Measurements from ENCODE around the gene POP4. TPM values are rescaled to one million over a fixed set of nuclear protein-coding genes. Genes with fewer than 3 reads are reported as not detected.

POP4 gene
- total RNA-seq, 1 experiment from 2014 or later, result 116 TPM

DNA sequence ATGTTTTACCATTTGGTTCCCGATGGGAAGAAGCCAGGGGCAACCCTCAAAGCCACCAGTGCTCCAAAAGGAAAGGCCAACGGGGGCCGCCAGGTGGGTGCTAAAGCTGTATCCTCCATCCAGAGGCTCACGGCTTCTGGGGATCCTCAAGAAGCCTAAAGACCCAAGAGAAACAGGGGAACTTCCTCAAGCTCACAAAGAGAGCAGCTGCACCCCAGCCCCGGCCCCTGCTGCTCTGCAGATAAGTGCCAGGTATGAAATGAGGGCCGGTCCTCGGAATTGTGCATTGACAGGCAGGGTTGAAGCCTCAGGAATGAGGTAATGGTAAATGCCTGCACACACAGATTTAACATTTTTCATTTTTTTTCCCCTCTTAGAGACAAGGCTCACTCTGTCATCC lies 8.0 kb upstream of the POP4 start:
- POLR2A ChIA-PET, result no interaction called here
- H3K27ac ChIP-seq (ENCODE audit: low read length), result no peak overlapping the region
- H3K4me1 ChIP-seq (ENCODE audit: control insufficient read depth, insufficient read depth, low read length), result no peaks in the 10 kb centered on the region
- H3K27me3 ChIP-seq (ENCODE audit: control insufficient read depth, insufficient read depth, low read length), result peaks cover 17% of the 10 kb centered on the region
- BruUV-seq (replicated peaks), result no TSS peak
- TF ChIP-seq SIN3A (IDR thresholded peaks at IDR 0.05; ENCODE audit: borderline replicate concordance, insufficient read depth, low read depth, low read length), result no peak
- TF ChIP-seq POLR2AphosphoS5 (IDR thresholded peaks at IDR 0.05; ENCODE audit: low read depth, low read length), result no peak
- TF ChIP-seq, protein P1, sequence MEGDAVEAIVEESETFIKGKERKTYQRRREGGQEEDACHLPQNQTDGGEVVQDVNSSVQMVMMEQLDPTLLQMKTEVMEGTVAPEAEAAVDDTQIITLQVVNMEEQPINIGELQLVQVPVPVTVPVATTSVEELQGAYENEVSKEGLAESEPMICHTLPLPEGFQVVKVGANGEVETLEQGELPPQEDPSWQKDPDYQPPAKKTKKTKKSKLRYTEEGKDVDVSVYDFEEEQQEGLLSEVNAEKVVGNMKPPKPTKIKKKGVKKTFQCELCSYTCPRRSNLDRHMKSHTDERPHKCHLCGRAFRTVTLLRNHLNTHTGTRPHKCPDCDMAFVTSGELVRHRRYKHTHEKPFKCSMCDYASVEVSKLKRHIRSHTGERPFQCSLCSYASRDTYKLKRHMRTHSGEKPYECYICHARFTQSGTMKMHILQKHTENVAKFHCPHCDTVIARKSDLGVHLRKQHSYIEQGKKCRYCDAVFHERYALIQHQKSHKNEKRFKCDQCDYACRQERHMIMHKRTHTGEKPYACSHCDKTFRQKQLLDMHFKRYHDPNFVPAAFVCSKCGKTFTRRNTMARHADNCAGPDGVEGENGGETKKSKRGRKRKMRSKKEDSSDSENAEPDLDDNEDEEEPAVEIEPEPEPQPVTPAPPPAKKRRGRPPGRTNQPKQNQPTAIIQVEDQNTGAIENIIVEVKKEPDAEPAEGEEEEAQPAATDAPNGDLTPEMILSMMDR (IDR thresholded peaks at IDR 0.05), result no peak
- TF ChIP-seq, protein P2, sequence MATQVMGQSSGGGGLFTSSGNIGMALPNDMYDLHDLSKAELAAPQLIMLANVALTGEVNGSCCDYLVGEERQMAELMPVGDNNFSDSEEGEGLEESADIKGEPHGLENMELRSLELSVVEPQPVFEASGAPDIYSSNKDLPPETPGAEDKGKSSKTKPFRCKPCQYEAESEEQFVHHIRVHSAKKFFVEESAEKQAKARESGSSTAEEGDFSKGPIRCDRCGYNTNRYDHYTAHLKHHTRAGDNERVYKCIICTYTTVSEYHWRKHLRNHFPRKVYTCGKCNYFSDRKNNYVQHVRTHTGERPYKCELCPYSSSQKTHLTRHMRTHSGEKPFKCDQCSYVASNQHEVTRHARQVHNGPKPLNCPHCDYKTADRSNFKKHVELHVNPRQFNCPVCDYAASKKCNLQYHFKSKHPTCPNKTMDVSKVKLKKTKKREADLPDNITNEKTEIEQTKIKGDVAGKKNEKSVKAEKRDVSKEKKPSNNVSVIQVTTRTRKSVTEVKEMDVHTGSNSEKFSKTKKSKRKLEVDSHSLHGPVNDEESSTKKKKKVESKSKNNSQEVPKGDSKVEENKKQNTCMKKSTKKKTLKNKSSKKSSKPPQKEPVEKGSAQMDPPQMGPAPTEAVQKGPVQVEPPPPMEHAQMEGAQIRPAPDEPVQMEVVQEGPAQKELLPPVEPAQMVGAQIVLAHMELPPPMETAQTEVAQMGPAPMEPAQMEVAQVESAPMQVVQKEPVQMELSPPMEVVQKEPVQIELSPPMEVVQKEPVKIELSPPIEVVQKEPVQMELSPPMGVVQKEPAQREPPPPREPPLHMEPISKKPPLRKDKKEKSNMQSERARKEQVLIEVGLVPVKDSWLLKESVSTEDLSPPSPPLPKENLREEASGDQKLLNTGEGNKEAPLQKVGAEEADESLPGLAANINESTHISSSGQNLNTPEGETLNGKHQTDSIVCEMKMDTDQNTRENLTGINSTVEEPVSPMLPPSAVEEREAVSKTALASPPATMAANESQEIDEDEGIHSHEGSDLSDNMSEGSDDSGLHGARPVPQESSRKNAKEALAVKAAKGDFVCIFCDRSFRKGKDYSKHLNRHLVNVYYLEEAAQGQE (IDR thresholded peaks at IDR 0.05; ENCODE audit: insufficient read depth in 1 of 2, low read depth in 2 of 2, low read length in 1 of 2), result no peak
- TF ChIP-seq TCF7L2 (IDR thresholded peaks at IDR 0.05; ENCODE audit: low read depth, low read length), result no peak
- H3K36me3 ChIP-seq (ENCODE audit: control insufficient read depth, insufficient read depth, low read length), result no peaks in the 10 kb centered on the region
- ATAC-seq, result no peak
- DNase-seq (ENCODE audit: low read depth, low spot score), result no peak
- in situ Hi-C loops (cut with HindIII; ENCODE audit: low pct_unique_long_range_greater_than_20kb, low sequenced_read_pairs), result no loop called here
- CTCF ChIA-PET, result interaction anchor here (1.5 kb wide), 1 partner anchor 335 kb away, joined by 4 read pairs; no protein-coding TSS in a partner anchor
- intact Hi-C loops (cut with micrococcal nuclease; ENCODE audit: unreplicated experiment), result loop anchor here (5.0 kb wide), 1 partner anchor 716 kb away; no protein-coding TSS in a partner anchor
- no peaks in the 10 kb centered on the region for H3K9me3 ChIP-seq (ENCODE audit: control insufficient read depth, insufficient read depth, low read depth, low read length)
- H3K4me3 ChIP-seq (ENCODE audit: low read depth in 2 of 2, low read length in 2 of 2), result no peak overlapping the region

DNA sequence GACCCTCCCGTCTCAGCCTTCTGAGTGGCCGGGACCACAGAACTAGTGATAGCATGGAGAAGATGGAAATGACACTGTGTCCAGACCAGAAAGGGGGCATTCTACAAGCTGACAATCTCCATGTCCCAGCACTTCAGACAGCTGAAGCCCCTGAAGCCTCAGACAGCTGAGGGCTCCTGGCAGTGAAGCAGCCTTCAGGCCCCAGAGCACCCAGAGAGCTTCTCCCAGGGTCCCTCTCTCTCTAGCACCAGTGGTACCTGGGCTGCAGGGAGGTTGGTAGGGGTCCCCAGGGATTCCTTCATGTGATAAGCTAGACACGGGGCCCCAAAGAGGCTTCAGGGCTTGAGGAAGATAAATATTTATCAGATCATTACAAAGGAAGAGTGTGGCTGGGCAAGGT lies 7.6 kb upstream of the POP4 start:
- no peak overlapping the region for H3K4me3 ChIP-seq (ENCODE audit: low read depth in 2 of 2, low read length in 2 of 2)
- no peaks in the 10 kb centered on the region for H3K9me3 ChIP-seq (ENCODE audit: control insufficient read depth, insufficient read depth, low read depth, low read length)
- POLR2A ChIA-PET, result interaction anchor here (0.6 kb wide), 1 partner anchor 898 kb away, joined by 7 read pairs; no protein-coding TSS in a partner anchor
- CTCF ChIA-PET, result interaction anchor here (0.7 kb wide), 1 partner anchor 69 kb away, joined by 7 read pairs; no protein-coding TSS in a partner anchor
- TF ChIP-seq, protein P1 (IDR thresholded peaks at IDR 0.05), result no peak
- TF ChIP-seq POLR2AphosphoS5 (IDR thresholded peaks at IDR 0.05; ENCODE audit: low read depth, low read length) (no peak), SIN3A (IDR thresholded peaks at IDR 0.05; ENCODE audit: borderline replicate concordance, insufficient read depth, low read depth, low read length) (no peak), TCF7L2 (IDR thresholded peaks at IDR 0.05; ENCODE audit: low read depth, low read length) (no peak)
- TF ChIP-seq, protein P2 (IDR thresholded peaks at IDR 0.05; ENCODE audit: insufficient read depth in 1 of 2, low read depth in 2 of 2, low read length in 1 of 2), result no peak
- DNase-seq (ENCODE audit: low read depth, low spot score), result no peak
- H3K27me3 ChIP-seq (ENCODE audit: control insufficient read depth, insufficient read depth, low read length), result peaks cover 17% of the 10 kb centered on the region
- no peaks in the 10 kb centered on the region for H3K36me3 ChIP-seq (ENCODE audit: control insufficient read depth, insufficient read depth, low read length)
- in situ Hi-C loops (cut with HindIII; ENCODE audit: low pct_unique_long_range_greater_than_20kb, low sequenced_read_pairs), result no loop called here
- intact Hi-C loops (cut with micrococcal nuclease; ENCODE audit: unreplicated experiment), result loop anchor here (5.0 kb wide), 1 partner anchor 716 kb away; no protein-coding TSS in a partner anchor
- no TSS peak for BruUV-seq (replicated peaks)
- H3K4me1 ChIP-seq (ENCODE audit: control insufficient read depth, insufficient read depth, low read length), result no peaks in the 10 kb centered on the region
- ATAC-seq, result no peak
- no peak overlapping the region for H3K27ac ChIP-seq (ENCODE audit: low read length)

All from Panc1 (cell line).